Stimulated activated CD4-positive, alpha-beta T cell treated with anti-CD3 and anti-CD28 coated beads, TNF-alpha, amount 100 ng/mL, for 24 hours (primary cell): ENCODE data around the gene RASGRF2.

Experiments used
- DNase-seq, 3 experiments: peaks; one replicate each; pipeline ENCODE4 v3.0.0-alpha.2; 2020; ENCODE audit warnings: low read depth in 3 of 3

The RASGRF2 gene

GRCh38 chr5:81169924-81170323 lies 209.8 kb downstream of the RASGRF2 start:
- no peak for DNase-seq

GRCh38 chr5:81171769-81172168 lies 211.6 kb downstream of the RASGRF2 start:
- no peak for DNase-seq

- DNase-seq = no peak
These were observed 212.5 kb downstream of the RASGRF2 start for GRCh38 chr5:81172710-81173109.

GRCh38 chr5:81177061-81177460 lies 216.9 kb downstream of the RASGRF2 start:
- no peak for DNase-seq

- no peak for DNase-seq
These were observed 219.8 kb downstream of the RASGRF2 start for GRCh38 chr5:81179959-81180358.

- DNase-seq = no peak
These were observed 220.8 kb downstream of the RASGRF2 start for GRCh38 chr5:81180780-81181460.

GRCh38 chr5:81181576-81182316 lies 221.6 kb downstream of the RASGRF2 start:
- no peak for DNase-seq

GRCh38 chr5:81182396-81183390 lies 222.5 kb downstream of the RASGRF2 start:
- no peak for DNase-seq

- no peak for DNase-seq
These were observed 223.9 kb downstream of the RASGRF2 start for GRCh38 chr5:81183811-81184748.

- DNase-seq = no peak
These were observed 224.6 kb downstream of the RASGRF2 start for GRCh38 chr5:81184749-81185110.

GRCh38 chr5:81187885-81188284 lies 227.7 kb downstream of the RASGRF2 start:
- DNase-seq = no peak

- DNase-seq = no peak
These were observed 228.8 kb downstream of the RASGRF2 start for GRCh38 chr5:81188962-81189361.

GRCh38 chr5:81189875-81190498 lies 229.8 kb downstream of the RASGRF2 start:
- no peak for DNase-seq

GRCh38 chr5:81191726-81192372 lies 231.7 kb downstream of the RASGRF2 start:
- no peak for DNase-seq

- DNase-seq = no peak
These were observed 232.2 kb downstream of the RASGRF2 start for GRCh38 chr5:81192373-81192750.

GRCh38 chr5:81194633-81195334 lies 234.6 kb downstream of the RASGRF2 start:
- DNase-seq = peak; percentile 70 to 83 (median 74)

- no peak for DNase-seq
These were observed 235.3 kb downstream of the RASGRF2 start for GRCh38 chr5:81195335-81195929.

- DNase-seq = no peak
These were observed 242.5 kb downstream of the RASGRF2 start for GRCh38 chr5:81202655-81203054.

- no peak for DNase-seq
These were observed 243.6 kb downstream of the RASGRF2 start for GRCh38 chr5:81203729-81204128.
